ENCODE data around the gene GCC1.

The GCC1 gene, protein sequence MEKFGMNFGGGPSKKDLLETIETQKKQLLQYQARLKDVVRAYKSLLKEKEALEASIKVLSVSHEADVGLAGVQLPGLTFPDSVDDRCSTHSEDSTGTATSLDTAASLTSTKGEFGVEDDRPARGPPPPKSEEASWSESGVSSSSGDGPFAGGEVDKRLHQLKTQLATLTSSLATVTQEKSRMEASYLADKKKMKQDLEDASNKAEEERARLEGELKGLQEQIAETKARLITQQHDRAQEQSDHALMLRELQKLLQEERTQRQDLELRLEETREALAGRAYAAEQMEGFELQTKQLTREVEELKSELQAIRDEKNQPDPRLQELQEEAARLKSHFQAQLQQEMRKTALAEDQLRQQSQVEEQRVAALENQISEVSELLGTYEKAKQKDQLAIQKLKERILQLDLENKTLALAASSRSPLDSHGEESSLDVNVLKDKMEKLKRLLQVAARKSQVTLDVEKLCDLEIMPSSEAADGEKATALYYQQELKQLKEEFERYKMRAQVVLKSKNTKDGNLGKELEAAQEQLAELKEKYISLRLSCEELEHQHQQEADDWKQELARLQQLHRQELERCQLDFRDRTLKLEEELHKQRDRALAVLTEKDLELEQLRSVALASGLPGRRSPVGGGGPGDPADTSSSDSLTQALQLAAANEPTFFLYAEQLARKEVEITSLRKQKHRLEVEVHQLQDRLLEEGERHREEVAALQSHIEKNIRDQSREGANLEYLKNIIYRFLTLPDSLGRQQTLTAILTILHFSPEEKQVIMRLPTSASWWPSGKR

DNA sequence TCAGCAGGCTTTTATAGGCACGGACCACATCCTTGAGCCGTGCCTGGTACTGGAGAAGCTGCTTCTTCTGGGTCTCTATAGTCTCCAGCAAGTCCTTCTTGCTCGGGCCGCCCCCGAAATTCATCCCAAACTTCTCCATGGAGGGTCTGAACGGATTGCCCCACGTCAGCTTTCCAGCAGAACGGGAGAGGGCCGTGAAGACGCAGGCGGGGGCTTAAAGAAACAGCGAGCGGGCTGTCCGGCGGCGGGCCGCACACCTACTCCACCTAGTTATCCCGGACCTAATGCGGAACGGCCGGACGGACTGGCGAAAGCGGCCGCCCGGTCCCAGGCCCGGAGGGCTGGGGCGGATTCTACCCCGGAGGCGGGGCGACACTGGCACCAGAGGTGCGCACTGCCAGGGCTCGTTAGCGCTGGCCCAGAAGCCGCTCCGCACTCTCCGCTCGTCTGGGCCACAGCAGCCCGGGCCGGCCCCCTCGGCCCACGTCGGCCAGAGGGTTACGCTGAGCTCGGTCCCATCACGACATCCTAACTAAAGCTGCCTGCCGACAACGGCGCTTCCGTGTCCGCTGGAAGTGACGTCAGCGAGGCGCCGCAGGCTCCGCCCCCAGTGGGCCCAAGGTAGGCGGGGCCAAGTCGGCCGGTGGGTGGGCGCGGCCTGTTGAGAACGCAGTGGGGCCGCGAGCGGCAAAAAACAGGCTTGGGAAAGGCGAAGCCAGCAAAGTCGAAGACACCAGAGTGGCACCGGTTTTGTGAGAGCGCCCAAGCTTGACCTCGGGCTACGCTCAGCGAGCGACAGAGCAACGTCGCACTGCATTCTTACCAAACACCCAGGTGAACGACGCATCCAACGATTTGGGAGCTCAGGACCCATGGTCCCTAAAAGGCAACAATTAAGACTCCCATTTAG, at the start of gene GCC1:
GCC1 (minus strand) TSS at position 553 of the 910 bp plus-strand sequence; CDS start at position 139, 414 bp downstream.
- peak; percentile 62 for DNase-seq

DNA sequence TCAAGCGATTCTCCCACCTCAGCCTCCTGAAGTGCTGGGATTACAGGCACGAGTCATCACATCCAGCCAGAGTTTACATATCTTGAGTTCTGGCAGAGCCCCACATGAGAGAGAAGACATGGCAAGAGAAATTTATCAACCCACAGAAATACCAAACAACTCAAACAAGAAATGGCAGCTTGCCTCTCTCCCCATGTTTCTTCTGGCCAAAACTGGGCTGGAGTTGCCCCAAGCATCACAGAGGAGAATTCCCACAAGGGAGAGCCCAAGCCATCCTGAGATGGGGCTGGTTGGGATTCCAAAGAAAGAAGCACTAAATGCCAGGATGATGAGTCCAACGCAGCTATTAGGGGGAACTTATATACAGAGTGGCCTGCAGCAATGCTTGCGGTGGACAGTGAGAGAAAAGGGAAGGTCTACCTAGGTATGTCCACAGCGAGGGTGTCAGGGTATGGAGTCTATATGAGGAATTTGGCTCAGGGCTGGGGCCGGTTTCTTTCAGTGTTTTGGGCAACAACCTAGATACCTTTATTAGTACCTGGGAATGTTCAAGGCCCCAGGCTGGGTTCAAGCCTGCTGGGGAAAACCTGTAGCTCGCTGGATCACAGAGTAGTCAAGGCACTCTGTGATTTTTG, 47.0 kb upstream of the GCC1 start:
- no peak for DNase-seq

DNA sequence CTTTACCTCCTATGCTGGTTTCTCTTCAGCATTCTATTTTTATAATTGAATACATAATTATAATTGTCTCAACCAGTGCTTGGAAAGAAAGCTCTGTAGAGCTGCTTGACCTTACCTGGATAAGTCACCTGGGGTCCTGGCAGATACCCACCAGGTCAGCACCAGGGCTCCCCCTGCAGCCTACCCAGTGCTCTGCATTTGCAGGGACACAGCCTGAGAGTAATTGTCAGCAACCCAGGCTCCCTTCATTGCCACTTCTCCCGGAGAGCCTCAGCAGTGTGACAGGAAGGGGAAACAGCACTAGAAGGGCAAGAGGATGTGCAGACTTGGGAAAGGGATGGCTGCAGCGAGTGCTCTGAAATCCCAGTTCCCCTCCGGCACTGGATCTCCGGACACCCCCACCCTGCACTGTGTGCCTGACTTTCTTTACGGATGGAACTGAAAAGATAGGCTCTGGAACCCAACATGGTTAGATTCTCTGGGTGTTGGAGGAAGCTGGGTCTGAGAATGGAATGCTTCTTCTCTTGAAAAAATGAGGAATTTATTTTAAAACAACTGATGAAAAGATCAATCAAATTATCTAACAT, 44.0 kb upstream of the GCC1 start:
- DNase-seq: no peak

DNA sequence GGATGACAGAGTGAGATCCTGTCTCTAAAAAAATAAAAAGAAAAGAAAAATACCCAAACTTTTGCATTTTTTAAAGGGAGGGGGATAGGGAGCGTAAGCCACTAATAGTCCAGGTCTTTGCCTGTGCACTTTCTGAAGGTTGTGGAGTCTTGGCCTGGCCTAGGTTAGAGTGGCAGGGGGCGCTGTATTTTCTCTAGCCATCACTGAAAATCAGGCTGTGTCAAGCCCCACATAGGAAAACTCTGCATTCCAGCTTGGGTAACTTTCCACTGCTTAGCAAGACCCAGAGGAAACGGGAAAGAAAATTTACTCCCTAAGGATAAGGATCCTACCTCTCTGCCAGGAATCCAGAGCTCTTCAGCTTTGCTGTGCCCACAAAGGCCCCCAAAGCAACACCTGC, 43.0 kb upstream of the GCC1 start:
- no peak for DNase-seq

DNA sequence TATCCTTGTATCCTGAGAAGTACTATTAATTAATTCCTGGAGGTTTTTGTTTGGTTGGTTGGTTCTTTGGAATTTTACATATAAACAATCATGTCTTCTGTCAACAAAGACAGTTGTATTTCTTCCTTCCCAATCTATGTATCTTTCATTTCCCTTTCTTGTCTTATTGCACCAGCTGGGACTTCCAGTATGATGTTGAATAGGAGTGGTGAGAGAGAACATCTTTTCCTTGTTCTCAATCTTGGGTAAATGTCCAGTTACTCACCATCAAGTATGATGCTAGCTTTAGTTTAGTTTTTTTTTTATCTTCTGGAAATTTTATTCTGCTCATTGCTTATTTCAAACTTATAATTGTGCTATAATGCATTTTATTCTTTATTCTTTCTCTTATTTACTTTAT, 39.9 kb upstream of the GCC1 start:
- DNase-seq: no peak

DNA sequence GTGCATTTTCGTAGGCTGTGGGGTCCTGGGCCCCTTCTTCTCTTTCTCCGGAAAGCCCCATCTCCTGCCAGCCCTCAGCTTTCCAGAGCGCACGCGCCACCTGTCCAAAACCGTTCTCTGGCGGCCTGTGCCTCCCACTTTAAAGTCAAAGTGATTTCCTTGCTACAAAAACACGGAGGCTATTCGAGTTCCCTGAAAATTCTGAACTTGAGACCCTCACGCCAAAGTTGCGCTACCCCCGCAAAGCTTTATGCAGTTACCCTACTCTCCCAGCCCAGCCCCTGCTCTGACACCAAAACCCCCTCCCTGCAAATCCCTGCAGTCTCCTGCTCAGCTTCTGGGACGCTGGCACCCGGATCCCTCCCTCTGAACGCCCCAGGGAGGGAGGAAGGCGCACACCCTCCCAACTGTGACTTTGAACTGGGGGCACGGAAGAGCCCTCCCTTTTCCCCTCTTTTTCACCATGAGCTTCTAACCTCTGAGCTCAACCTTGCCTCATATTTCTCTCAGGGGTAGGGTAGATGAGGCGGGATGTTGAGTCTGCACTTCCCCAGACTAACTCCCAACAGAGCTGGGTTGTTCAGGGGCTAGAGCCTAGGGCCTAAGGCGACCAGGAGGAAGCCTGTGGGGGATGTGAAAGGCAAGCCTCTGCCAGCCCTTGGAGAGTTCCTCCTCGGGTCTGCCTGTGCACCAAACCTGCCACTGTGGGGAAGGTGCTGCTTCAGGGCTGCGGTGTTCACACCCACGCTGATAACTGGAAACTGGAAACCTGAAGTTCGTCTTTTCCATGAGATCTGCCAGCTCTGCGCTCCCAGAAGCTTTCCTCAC, 35.2 kb upstream of the GCC1 start:
- no peak for DNase-seq

DNA sequence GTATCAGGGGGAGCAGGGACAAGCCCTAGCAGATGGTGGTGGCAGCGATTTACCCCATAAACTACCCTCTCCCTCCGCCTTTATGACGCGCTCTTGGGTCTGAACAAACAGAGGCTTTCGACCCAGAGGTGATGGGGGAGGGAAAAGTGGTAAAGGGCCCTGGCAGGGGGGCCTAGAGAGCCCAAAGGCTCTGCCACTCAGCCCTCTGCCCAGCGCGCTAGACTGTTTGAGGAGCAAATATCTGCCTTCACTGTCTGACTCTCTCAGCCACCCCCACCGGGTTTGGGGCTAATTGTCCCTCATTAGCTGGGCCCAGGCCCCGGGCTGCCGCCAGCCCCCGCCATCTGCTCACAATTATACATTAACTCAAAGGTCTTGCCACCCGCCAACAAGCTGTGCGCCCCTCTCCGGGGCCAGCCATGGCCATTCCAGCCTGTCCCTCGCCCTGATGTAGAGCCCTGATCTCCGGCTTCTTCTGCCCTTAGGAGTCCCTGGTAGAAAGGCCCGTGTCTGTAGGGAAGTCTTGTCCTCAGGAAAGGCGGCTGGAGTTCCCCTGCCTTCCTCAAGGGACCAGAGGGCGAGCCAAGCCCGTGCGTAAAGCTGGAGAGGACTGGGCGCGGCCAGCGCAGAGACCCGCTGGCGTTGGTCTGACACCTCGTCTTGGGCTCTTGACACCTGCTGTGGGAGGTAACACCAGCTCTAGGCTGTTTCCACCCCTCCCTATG, 34.4 kb upstream of the GCC1 start:
- no peak for DNase-seq

DNA sequence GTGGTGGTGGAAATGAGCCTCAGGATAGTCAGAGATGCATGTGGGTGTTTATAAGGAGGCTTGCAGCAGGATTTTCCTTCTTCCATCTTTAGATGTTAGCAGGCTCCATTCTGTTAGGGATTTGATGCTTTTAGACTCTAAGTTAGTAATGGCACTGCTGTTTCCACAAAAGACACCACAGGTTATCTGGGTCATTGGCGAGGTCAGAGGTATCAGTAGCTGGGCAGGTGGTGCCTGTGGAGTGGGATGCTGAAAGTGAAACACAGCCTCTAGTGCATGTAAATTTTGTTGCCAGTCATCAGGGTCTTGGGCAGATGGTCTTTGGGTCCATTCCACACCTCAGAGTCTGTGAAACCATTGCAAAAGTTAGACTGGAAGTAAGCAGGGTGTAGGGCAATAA, 33.4 kb upstream of the GCC1 start:
- no peak for DNase-seq

DNA sequence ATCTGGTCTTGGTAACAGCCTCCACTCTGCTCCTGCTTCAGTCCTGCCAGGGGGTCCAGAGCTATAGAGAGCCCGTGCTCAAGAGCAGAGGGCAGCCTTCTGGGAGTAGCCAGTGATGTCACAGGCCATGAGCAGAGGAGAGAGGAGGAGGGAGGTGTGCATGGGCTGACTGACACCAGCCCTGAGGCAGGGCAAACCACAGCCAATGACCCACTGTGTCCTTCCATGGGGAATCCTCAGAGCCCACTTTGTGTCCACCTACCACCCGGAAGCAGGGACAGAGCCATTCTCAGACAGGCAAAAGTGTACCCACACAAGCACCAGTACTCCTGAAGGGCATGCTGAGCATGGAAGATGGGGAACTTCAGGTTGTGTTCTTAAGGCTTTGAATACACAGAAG, 32.6 kb upstream of the GCC1 start, which contains the start of gene PAX4:
PAX4 (minus strand) TSS at position 101 of the 400 bp plus-strand sequence. CDS start 2,214 bp downstream, outside the sequence.
- no peak for DNase-seq

DNA sequence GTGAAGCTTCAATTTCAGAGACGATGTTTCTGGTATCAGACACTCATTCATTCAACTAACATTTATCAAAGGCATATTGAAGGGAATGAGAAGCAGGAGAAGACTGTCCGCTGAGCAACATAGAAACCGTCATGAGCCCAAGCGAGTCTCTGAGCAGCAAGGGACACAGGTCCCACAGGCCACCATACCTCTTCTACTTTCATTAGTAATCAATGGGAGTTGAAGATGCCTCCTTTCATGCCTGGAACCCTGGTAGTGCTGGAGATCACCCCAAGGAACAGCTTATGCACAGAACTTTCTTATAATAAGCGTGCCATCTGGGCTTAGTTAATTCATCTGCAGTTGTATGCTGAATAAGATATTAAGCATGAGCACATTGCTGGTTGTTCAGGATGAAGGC, 31.3 kb upstream of the GCC1 start:
- no peak for DNase-seq

DNA sequence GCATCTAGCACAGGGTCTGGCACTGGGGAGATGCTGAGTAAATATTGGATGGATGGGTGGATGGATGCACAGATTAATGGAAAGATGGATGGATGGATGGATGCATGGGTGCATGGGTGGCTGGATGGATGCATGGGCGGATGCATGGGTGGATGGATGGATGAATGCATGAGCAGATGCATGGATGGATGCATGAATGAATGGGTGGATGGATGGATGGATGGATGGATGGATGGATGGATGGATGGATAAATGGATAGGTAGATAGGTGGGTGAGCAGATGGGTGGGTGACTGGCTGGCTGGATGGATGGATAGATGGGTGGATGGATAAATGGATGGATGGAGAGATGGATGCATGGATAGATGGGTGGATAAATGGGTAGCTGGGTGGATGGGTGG, 26.9 kb upstream of the GCC1 start:
- DNase-seq: no peak

DNA sequence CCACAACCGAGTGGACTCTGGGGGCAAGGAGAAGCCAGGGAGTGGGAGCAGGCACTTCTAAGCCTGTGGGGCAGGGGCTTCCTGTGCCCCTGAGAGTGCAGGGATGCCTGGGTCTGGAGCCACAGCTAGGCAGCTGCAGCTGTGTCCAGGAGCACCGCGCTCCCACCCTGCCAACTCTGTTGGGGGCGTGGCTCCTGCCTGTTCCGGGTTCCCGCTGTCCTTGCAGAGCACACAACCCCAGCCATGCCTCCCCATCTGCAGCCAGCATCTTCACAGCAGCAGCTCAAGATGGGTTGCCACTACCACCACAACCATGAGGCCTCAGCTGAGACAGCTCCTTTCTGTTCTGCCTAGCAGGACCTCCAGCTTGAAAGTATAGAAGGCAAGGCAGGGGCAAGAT, 23.9 kb upstream of the GCC1 start:
- DNase-seq: no peak

DNA sequence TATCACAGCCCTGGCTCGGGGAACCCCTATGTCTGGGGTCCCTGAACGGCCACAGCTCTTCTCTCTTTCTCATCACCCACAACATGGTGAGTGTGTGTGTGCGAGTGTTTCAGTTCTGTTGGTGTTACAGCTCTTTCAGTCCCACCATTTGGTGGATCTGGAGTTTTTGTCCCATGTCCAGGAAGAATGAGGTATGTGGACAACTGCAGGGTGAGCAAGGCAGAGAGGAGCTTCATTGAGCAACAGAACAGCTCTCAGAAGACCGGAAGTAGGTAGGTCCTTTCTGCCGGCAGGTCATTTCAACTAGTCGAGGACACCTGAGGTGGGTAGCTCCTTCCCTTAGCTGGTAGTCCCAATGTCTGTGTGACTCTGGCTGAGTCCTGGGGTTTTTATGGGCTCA, 23.1 kb upstream of the GCC1 start:
- no peak for DNase-seq

DNA sequence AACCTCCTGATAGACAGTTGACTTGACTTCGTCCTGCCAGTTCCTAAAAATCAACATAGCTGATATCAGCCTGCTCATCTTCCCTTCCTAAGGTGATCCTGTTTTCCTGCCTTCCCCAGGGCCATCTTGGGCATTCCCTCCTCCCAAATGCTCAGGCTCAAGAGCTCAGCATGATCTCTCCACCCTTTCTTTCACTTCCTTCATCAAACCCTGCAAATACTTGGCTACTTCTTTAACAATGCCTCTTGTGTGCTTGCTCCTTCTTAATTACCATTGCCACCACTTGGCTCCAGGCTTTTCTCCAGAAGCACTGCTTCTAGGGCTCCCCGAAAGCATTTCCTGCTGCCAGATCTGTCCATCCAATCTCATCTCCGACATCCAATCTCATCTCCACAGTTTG, 15.5 kb upstream of the GCC1 start:
- DNase-seq: no peak

DNA sequence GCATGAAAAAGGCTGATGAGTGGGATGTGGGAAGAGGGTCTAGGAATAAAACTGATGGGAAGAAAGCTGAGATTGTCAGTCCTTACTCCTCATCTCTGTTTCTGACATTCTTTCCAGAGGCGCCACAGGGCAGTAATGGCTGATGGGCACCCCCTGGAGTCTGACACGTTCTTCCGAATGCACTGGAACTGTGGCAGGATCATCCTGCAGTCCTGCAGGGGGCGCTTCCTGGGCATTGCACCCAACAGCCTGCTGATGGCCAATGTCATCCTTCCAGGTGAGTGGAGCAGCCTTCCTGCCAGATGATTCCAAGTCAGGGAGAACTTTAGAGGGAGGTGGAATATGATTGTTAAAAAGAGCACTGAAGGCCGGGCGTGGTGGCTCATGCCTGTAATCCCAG, 12.9 kb upstream of the GCC1 start:
- DNase-seq: no peak

DNA sequence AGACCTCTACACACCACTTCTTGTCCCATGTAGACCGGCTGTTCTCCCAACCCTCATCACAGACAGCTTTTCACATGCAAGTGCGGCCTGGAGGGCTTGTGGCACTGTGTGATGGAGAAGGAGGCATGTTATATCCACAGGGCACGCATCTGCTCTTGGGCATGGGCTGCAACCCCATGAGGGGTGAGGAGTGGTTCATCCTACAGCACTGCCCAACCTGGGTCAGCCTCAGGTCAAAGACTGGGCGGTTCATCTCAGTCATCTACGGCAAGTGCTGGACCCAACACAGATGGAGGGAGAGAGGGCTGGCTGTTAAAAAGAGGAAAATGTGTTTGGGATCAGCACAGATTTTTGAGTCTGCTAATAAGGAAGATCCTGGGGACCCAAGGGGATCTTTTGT, 10.3 kb upstream of the GCC1 start:
- no peak for DNase-seq

DNA sequence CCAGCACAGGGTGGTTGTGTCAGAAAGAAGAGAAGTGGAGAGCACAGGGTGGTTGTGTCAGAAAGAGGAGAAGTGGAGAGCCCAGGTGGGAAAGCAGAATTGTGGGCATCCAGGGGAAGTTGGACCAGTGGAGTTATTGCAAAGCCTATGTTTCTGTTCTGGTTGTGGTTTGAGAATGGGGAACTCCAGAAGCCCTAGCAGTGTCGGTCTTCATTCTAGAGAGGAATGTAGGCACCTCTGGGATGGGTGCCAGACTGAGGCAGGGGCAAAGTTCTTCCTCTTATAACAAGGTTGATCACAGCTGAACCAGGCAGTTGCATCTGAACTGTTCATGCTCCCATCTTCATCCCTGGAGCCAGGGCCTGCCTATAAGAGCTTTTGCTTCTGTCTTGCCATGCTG, 9.1 kb upstream of the GCC1 start:
- DNase-seq: no peak

DNA sequence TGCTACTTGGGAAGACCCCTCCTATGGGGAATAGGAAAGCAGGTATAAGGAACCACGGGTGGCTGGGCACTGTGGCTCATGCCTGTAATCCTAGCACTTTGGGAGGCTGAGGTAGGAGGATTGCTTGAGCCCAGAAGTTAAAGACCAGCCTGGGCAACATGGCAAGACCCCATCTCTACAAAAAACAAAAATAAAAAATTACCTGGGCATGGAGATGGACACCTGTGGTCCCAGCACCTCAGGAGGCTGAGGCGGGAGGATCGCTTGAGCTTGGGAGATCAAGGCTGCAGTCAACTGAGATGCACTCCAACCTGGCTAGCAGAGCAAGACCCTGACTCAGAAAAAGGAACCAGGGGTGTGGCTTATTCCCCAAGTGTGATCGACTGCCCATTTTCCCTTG, 7.2 kb upstream of the GCC1 start:
- DNase-seq: no peak

DNA sequence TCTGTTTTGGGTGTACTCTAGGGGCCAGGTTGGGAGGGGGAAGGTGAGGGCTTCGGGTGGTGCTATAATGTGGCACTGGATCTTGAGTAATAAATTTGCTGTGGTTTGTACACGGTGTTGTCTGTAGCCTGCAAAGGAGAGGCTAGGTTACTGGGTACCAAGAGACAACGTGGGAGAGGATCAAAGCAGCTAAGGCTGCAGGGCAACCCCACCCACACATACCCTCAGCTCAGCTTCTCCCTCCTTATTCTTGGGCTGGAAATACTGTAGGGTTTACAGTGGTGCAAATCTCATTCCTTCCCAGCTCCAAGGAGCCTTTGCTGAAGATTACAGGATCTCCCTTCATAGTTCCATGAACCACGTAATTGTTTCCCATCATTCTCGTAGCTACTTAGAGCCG, 6.2 kb upstream of the GCC1 start:
- no peak for DNase-seq

DNA sequence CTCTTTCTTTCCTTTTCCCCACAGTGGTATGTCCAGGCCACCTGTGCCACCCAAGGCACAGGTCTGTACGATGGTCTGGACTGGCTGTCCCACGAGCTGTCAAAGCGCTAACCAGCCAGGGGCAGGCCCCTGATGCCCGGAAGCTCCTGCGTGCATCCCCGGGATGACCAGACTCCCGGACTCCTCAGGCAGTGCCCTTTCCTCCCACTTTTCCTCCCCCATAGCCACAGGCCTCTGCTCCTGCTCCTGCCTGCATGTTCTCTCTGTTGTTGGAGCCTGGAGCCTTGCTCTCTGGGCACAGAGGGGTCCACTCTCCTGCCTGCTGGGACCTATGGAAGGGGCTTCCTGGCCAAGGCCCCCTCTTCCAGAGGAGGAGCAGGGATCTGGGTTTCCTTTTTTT, 5.8 kb upstream of the GCC1 start:
- DNase-seq: no peak

DNA sequence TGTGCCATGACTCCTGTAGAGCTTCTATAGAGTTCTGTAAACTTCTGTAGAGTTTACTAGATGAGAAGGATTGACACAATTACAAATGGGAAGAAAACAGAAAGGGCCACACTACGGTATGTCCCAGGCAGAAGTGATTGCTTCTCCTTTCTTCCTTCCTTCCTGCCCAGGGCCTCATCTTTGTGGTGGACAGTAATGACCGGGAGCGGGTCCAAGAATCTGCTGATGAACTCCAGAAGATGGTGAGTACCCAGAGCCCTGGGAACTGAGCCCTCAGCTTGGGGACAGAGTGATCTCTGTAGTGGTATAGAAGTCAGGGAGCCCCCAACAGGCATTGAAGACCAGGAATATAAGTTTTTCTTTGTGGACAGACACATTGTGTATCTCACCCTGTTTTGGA, 4.5 kb upstream of the GCC1 start:
- DNase-seq: no peak
